HFFc6 (cell line): Measurements from ENCODE around the gene ADGRG2. TPM values are rescaled to one million over a fixed set of nuclear protein-coding genes. Genes with fewer than 3 reads are reported as not detected.

Source experiments
- DNase-seq: peaks from one replicate; pipeline ENCODE4 v3.0.0-alpha.2; 2018
- H3K27ac Mint-ChIP-seq: 2 replicates; pipeline ENCODE4 v1.8.0; 2020; ENCODE audit warnings: mild to moderate bottlenecking, mixed read lengths
- H3K27me3 Mint-ChIP-seq: 2 replicates; pipeline ENCODE4 v1.8.0; 2021; ENCODE audit warnings: mild to moderate bottlenecking, moderate library complexity, mixed read lengths; ENCODE audit not compliant: insufficient read depth
- H3K36me3 Mint-ChIP-seq: 2 replicates; pipeline ENCODE4 v1.8.0; 2021; ENCODE audit warnings: low read depth, mixed read lengths
- H3K4me1 Mint-ChIP-seq: 2 replicates; pipeline ENCODE4 v1.8.0; 2020; ENCODE audit warnings: low read depth, mixed read lengths
- H3K4me3 Mint-ChIP-seq: 2 replicates; pipeline ENCODE4 v1.8.0; 2020; ENCODE audit warnings: mild to moderate bottlenecking, moderate library complexity, mixed read lengths
- H3K9me3 Mint-ChIP-seq: 2 replicates; pipeline ENCODE4 v1.8.0; 2020; ENCODE audit warnings: mild to moderate bottlenecking, mixed read lengths
- long read RNA-seq: library from polyadenylated mRNA; unstranded; transcript quantifications from one replicate; pipeline ENCODE4 v2.0.0, GENCODE V29; 2019
- total RNA-seq, 6 experiments: library from RNA; stranded (reverse); fragmentation: NEBNext Ultra II Directional; extraction: Animal tissue kit (Norgen Biotek cat#: 25700); gene quantifications; 2 replicates in 1 of 6; 3 replicates in 5 of 6; pipeline ENCODE4 v1.2.3, GENCODE V29; 2021
- TF ChIP-seq, protein P1 (sequence below): fragments of 200-600 bp; sonication (generic); IDR thresholded peaks from 2 replicates; pipeline ENCODE4 v1.5.0; 2021; ENCODE audit warnings: antibody characterized with exemption, mild to moderate bottlenecking

Gene ADGRG2, protein sequence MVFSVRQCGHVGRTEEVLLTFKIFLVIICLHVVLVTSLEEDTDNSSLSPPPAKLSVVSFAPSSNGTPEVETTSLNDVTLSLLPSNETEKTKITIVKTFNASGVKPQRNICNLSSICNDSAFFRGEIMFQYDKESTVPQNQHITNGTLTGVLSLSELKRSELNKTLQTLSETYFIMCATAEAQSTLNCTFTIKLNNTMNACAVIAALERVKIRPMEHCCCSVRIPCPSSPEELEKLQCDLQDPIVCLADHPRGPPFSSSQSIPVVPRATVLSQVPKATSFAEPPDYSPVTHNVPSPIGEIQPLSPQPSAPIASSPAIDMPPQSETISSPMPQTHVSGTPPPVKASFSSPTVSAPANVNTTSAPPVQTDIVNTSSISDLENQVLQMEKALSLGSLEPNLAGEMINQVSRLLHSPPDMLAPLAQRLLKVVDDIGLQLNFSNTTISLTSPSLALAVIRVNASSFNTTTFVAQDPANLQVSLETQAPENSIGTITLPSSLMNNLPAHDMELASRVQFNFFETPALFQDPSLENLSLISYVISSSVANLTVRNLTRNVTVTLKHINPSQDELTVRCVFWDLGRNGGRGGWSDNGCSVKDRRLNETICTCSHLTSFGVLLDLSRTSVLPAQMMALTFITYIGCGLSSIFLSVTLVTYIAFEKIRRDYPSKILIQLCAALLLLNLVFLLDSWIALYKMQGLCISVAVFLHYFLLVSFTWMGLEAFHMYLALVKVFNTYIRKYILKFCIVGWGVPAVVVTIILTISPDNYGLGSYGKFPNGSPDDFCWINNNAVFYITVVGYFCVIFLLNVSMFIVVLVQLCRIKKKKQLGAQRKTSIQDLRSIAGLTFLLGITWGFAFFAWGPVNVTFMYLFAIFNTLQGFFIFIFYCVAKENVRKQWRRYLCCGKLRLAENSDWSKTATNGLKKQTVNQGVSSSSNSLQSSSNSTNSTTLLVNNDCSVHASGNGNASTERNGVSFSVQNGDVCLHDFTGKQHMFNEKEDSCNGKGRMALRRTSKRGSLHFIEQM
- total RNA-seq = not detected
- long read RNA-seq = 0 reads

DNA sequence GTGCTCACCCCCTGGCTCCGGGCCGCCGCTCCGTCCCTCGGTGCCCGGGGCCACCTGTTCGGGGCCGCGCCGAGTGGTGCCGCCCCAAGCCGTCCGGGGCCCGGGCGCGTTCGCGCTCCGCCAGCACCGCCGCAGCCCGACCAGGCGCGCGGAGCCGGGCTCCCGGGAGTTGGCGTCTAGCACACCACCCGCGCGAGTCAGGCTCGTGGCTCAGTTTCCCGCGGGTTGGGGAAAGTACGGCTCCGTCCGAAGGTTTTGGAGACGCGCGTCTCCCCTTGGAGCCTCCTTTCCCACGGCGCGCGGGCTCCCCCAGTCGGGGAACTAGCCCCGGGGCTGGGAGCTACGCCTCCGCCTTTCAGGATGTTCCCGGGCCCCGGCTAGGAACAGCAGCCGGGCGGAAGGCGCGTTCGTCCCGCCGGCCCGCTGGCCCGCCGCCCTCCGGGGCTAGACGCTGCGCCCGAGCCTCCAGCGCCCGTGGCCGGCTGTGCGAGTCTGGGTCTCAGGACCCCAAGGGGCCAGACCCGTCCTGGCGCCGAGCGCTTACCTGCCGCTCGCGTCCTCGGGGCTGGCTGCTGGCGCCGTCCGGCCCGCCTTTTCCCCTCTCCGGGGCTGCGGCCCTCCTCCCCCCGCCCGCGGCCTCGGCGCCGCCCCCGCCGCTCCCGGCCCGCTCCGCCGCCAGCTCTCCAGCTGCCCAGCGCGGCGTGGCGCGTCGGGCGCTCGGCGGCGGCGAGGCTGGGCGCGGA, at the start of gene ADGRG2:
TSS of gene ADGRG2 (minus strand) at position 571 of the 743 bp plus-strand sequence. CDS start 53,634 bp downstream, outside the sequence.
- H3K9me3 Mint-ChIP-seq = no peaks in the 10 kb centered on the region
- no peak within 1 kb of the TSS for H3K4me3 Mint-ChIP-seq
- no peaks in the 10 kb centered on the region for H3K36me3 Mint-ChIP-seq
- H3K27me3 Mint-ChIP-seq = peaks cover 11% of the 10 kb centered on the region
- no peaks in the 10 kb centered on the region for H3K4me1 Mint-ChIP-seq
- H3K27ac Mint-ChIP-seq = no peak within 1 kb of the TSS
- DNase-seq = no peak
- TF ChIP-seq, protein P1, sequence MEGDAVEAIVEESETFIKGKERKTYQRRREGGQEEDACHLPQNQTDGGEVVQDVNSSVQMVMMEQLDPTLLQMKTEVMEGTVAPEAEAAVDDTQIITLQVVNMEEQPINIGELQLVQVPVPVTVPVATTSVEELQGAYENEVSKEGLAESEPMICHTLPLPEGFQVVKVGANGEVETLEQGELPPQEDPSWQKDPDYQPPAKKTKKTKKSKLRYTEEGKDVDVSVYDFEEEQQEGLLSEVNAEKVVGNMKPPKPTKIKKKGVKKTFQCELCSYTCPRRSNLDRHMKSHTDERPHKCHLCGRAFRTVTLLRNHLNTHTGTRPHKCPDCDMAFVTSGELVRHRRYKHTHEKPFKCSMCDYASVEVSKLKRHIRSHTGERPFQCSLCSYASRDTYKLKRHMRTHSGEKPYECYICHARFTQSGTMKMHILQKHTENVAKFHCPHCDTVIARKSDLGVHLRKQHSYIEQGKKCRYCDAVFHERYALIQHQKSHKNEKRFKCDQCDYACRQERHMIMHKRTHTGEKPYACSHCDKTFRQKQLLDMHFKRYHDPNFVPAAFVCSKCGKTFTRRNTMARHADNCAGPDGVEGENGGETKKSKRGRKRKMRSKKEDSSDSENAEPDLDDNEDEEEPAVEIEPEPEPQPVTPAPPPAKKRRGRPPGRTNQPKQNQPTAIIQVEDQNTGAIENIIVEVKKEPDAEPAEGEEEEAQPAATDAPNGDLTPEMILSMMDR = no peak

DNA sequence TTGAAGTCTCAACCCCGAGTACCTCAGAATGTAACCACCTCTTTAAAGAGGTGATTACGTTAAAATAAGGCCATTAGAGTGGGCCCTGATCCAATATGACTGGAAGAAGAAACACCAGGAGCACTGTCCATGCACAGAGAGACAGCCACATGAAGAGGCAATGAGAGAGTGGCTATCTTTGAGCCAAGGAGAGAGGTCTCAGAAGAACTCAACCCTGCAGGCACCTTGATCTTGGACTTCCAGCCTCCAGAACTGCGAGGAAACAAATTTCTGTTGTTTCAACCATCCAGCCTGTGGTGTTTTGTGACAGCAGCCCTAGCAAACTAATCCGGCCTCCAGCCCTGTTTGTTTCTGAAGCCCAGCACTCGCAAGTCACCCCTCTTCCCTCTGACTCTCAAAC, 46.3 kb upstream of the ADGRG2 start:
- Mint-ChIP-seq H3K27me3 (peaks cover 5% of the 10 kb centered on the region; the same call in 1 of the 2 replicates), H3K9me3 (no peaks in the 10 kb centered on the region), H3K27ac (no peak overlapping the region), H3K36me3 (no peaks in the 10 kb centered on the region), H3K4me1 (no peaks in the 10 kb centered on the region; the same call in 1 of the 2 replicates), H3K4me3 (no peak overlapping the region)
- TF ChIP-seq, protein P1 = no peak
- no peak for DNase-seq

DNA sequence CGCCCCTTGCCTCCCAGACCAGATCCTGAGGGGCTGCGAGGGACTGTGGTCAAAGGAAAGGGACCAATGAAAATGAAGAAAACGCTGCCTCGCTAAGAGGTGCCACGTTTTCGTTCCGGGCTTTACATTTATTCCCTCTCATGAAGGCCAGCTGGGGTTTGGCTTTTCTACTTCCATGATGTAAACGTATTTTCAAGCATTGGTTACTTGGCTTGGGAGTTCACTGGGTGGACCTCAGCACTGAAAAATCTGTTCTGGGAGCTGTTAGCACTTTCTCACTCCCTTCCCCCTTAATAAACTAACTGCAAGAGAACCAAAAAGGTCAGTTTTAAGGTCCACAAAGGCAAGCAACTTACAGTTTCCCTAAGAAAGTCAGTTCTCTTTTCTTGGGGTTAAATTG, 40.6 kb upstream of the ADGRG2 start:
- peaks cover 9% of the 10 kb centered on the region for H3K27me3 Mint-ChIP-seq
- H3K27ac Mint-ChIP-seq = no peak overlapping the region
- no peaks in the 10 kb centered on the region for H3K4me1 Mint-ChIP-seq
- no peak for DNase-seq
- no peak overlapping the region for H3K4me3 Mint-ChIP-seq
- no peaks in the 10 kb centered on the region for H3K36me3 Mint-ChIP-seq
- H3K9me3 Mint-ChIP-seq = no peaks in the 10 kb centered on the region
- TF ChIP-seq, protein P1 = no peak

DNA sequence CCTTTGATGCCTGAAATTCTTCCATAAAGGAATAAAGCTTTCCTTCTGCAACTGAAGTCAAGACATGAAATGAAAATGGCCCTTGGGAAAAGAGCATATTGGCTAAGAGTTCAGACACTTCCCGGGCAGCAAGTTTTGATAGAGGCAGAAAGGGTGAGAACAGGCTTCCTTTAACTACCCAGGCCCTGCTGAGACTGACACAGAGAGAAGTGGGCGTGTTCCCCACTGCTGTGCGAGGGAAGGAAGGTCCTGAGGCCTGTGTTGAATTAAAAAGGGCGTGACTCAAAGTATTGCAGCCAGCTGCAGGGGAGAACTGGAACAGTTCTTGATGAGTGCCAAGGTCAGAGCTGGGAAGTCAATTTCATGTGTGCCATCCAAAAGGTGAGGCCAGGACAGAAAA, 33.9 kb upstream of the ADGRG2 start:
- Mint-ChIP-seq H3K36me3 (no peaks in the 10 kb centered on the region), H3K4me3 (no peak overlapping the region), H3K4me1 (no peaks in the 10 kb centered on the region), H3K9me3 (no peaks in the 10 kb centered on the region), H3K27me3 (0 out of 2 replicates have a peak, but pooled peaks cover 4% of the 10 kb centered on the region), H3K27ac (no peak overlapping the region)
- DNase-seq = no peak
- TF ChIP-seq, protein P1 = no peak

DNA sequence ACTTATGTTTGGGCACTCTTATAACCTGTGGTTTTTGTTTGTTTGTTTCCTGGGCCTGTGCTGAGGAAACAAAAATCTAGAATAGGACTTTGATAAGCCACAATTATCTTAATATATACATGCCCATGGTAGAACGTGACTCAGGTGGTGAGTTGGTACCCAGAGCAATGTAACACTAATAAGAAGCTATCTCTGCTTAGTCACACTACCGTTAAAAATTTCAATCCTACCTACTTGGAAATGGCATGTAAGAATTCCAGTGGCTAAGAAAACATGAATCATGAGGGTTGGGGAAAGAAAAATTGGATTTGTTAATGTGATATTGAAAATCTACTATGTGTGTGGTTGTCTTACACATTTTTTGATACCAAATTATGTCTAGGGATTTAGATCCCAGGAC, 30.5 kb upstream of the ADGRG2 start:
- no peak overlapping the region for H3K27ac Mint-ChIP-seq
- TF ChIP-seq, protein P1 = no peak
- H3K27me3 Mint-ChIP-seq = no peaks in the 10 kb centered on the region
- H3K9me3 Mint-ChIP-seq = no peaks in the 10 kb centered on the region; the same call in 1 of the 2 replicates
- DNase-seq = no peak
- no peaks in the 10 kb centered on the region for H3K36me3 Mint-ChIP-seq
- H3K4me3 Mint-ChIP-seq = no peak overlapping the region
- no peaks in the 10 kb centered on the region for H3K4me1 Mint-ChIP-seq
